ENCODE results near the gene AAMP. TPM values are rescaled to one million over a fixed set of nuclear protein-coding genes. Genes with fewer than 3 reads are reported as not detected.
A peak's percentile ranks its signal among the peaks of the same experiment; 100 is the strongest.

Gene AAMP
- total RNA-seq, 2 donors from 2014 or later, result 89.2 to 97.2 TPM

GRCh38 chr2:218257390-218257981 is 12.5 kb downstream of the AAMP start:
- Mint-ChIP-seq H3K27me3 (ENCODE audit: insufficient read depth) (no peaks in the 10 kb centered on the region), H3K27ac (peak overlapping the region; percentile 66), H3K4me3 (no peak overlapping the region), H3K36me3 (ENCODE audit: low read depth) (peaks cover 34% of the 10 kb centered on the region), H3K9me3 (no peaks in the 10 kb centered on the region), H3K4me1 (peaks cover 14% of the 10 kb centered on the region)
- H3K4me3 ChIP-seq (ENCODE audit: low read length), result no peak overlapping the region
- H3K9me3 ChIP-seq (ENCODE audit: control insufficient read depth, low read length), result no peaks in the 10 kb centered on the region
- H3K36me3 ChIP-seq (ENCODE audit: control insufficient read depth, insufficient read depth, low read length), result peaks cover 37% of the 10 kb centered on the region
- peak; percentile 94 for DNase-seq
- TF ChIP-seq CTCF (conservative IDR thresholded peaks at IDR 0.05), result peak; percentile 83
- H3K27ac ChIP-seq (ENCODE audit: low read depth, low read length), result no peak overlapping the region
- H3K9ac ChIP-seq (ENCODE audit: extremely low read depth, low read length, poor library complexity, severe bottlenecking), result no peak overlapping the region
- H3K4me1 ChIP-seq (ENCODE audit: control insufficient read depth, insufficient read depth, low read length), result no peaks in the 10 kb centered on the region
- WGBS, 2 experiments (ENCODE audit: insufficient coverage in 1 of 2, insufficient read length in 1 of 2), result 77 to 92% methylated on average over 3 to 8 of the region's 8 CpGs
- H3K27me3 ChIP-seq (ENCODE audit: control insufficient read depth, insufficient read depth, low read length, poor library complexity, severe bottlenecking), result no peaks in the 10 kb centered on the region

- no peaks in the 10 kb centered on the region for H3K9me3 ChIP-seq (ENCODE audit: control insufficient read depth, low read length)
Observed at GRCh38 chr2:218256612-218257350, 13.2 kb downstream of the AAMP start.

GRCh38 chr2:218255446-218255845 is 14.5 kb downstream of the AAMP start:
- Mint-ChIP-seq H3K4me3 (no peak overlapping the region), H3K36me3 (ENCODE audit: low read depth) (peaks cover 53% of the 10 kb centered on the region), H3K9me3 (no peaks in the 10 kb centered on the region), H3K4me1 (peaks cover 6% of the 10 kb centered on the region), H3K27me3 (ENCODE audit: insufficient read depth) (no peaks in the 10 kb centered on the region), H3K27ac (no peak overlapping the region)
- DNase-seq, result no peak
- Histone ChIP-seq H3K4me3 (ENCODE audit: low read length) (no peak overlapping the region), H3K4me1 (ENCODE audit: control insufficient read depth, insufficient read depth, low read length) (no peaks in the 10 kb centered on the region), H3K9me3 (ENCODE audit: control insufficient read depth, low read length) (no peaks in the 10 kb centered on the region), H3K9ac (ENCODE audit: extremely low read depth, low read length, poor library complexity, severe bottlenecking) (no peak overlapping the region), H3K27ac (ENCODE audit: low read depth, low read length) (no peak overlapping the region), H3K27me3 (ENCODE audit: control insufficient read depth, insufficient read depth, low read length, poor library complexity, severe bottlenecking) (no peaks in the 10 kb centered on the region), H3K36me3 (ENCODE audit: control insufficient read depth, insufficient read depth, low read length) (peaks cover 56% of the 10 kb centered on the region)
- no peak for TF ChIP-seq CTCF (conservative IDR thresholded peaks at IDR 0.05)
- WGBS, 2 experiments (ENCODE audit: insufficient coverage in 1 of 2, insufficient read length in 1 of 2), result 87 to 95% methylated on average over 5 to 6 of the region's 6 CpGs

More at GRCh38 chr2:218256612-218257350, 13.2 kb downstream of the AAMP start:
- H3K27ac ChIP-seq (ENCODE audit: low read depth, low read length), result no peak overlapping the region
- H3K36me3 ChIP-seq (ENCODE audit: control insufficient read depth, insufficient read depth, low read length), result peaks cover 43% of the 10 kb centered on the region
- no peak overlapping the region for H3K4me3 ChIP-seq (ENCODE audit: low read length)
- H3K9ac ChIP-seq (ENCODE audit: extremely low read depth, low read length, poor library complexity, severe bottlenecking), result no peak overlapping the region
- H3K27me3 Mint-ChIP-seq (ENCODE audit: insufficient read depth), result no peaks in the 10 kb centered on the region
- DNase-seq, result no peak
- peaks cover 14% of the 10 kb centered on the region for H3K4me1 Mint-ChIP-seq
- no peak overlapping the region for H3K27ac Mint-ChIP-seq
- no peaks in the 10 kb centered on the region for H3K9me3 Mint-ChIP-seq
- no peaks in the 10 kb centered on the region for H3K4me1 ChIP-seq (ENCODE audit: control insufficient read depth, insufficient read depth, low read length)
- 95 to 96% methylated on average over 13 of the region's 13 CpGs for WGBS, 2 experiments (ENCODE audit: insufficient coverage in 1 of 2, insufficient read length in 1 of 2)
- no peak for TF ChIP-seq CTCF (conservative IDR thresholded peaks at IDR 0.05)
- peaks cover 41% of the 10 kb centered on the region for H3K36me3 Mint-ChIP-seq (ENCODE audit: low read depth)
- no peak overlapping the region for H3K4me3 Mint-ChIP-seq
- no peaks in the 10 kb centered on the region for H3K27me3 ChIP-seq (ENCODE audit: control insufficient read depth, insufficient read depth, low read length, poor library complexity, severe bottlenecking)

Data from endodermal cell (in vitro differentiated cells).